Measurements from ENCODE around the gene CTSL. TPM values are rescaled to one million over a fixed set of nuclear protein-coding genes. Genes with fewer than 3 reads are reported as not detected.
A peak's percentile ranks its signal among the peaks of the same experiment; 100 is the strongest.

The CTSL gene
- total and polyA plus RNA-seq, 4 donors, result 73.1 to 174 (median 123) TPM

DNA sequence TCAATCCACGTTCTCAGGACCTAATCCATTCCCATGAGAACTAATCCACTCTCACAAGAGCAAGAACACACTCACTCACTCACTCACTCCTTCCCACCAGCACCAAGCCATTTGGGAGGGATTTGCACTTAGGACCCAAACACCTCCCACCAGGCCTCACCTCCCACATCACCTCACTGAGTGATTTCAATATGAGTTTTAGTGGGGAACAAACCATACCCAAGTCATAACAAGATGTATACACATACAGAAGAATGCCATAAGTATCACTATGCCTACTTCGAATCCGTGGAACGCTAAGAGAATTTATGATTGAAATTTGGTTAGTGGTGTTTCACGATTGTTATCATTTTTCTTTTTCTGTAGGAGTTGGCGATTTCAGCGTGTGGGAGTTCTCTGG lies 29.3 kb upstream of the CTSL start:
- intact Hi-C loops (cut with DNase I), result no loop called here
- H3K4me1 ChIP-seq (ENCODE audit: control insufficient read depth in 1 of 2, insufficient read depth in 2 of 2, low read length in 2 of 2), result no peaks in the 10 kb centered on the region
- H3K27me3 ChIP-seq (ENCODE audit: control insufficient read depth in 1 of 2, insufficient read depth in 2 of 2, low read length in 1 of 2), result no peaks in the 10 kb centered on the region
- H3K9me3 ChIP-seq (ENCODE audit: control insufficient read depth, low read length), result peaks cover 3% of the 10 kb centered on the region
- H3K36me3 ChIP-seq (ENCODE audit: control insufficient read depth in 1 of 2, insufficient read depth in 2 of 2, low read length in 1 of 2), result no peaks in the 10 kb centered on the region
- ATAC-seq (ENCODE audit: low FRiP score), result no peak
- 83 to 86% methylated on average over 7 of the region's 7 CpGs for WGBS, 2 donors
- no peak for DNase-seq
- H3K27ac ChIP-seq (ENCODE audit: low read depth in 1 of 2, low read length in 2 of 2), result no peak overlapping the region
- H3K4me3 ChIP-seq (ENCODE audit: low read length in 2 of 2), result no peak overlapping the region

DNA sequence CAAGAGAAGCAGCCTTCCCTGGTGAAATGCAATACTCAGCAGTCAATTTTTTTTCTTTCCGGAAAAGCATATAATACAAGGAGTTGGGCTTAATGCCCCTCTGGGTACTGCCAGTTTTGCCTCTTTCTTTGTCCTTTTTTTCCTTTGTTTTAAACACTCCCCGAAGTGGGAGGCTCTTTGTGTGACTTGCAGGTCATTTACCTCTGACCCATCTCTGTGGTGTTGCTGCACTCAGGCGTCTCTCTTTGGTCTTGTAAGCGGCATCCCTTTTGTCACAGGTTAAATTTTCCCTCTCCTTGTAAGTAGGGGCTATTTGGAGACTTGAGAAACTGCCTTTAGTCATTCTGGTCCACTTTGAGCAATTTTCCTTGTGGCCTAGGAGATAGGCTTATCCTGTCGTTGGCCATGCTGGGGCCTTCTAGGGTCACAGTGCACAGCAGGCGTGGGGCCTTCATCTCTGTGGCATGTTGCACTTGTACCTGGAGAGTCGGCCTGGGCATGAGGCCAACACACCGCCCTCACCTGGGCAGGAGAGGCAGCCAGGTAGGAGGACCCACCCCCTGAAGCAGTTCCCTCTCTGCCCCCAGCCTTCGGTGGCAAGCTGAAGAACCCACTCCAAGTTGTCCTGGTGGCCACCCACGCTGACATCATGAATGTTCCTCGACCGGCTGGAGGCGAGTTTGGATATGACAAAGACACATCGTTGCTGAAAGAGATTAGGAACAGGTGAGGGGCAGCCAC lies 27.7 kb upstream of the CTSL start:
- no peak overlapping the region for H3K4me3 ChIP-seq (ENCODE audit: low read length in 2 of 2)
- peaks cover 3% of the 10 kb centered on the region for H3K9me3 ChIP-seq (ENCODE audit: control insufficient read depth, low read length)
- H3K36me3 ChIP-seq (ENCODE audit: control insufficient read depth in 1 of 2, insufficient read depth in 2 of 2, low read length in 1 of 2), result no peaks in the 10 kb centered on the region
- H3K4me1 ChIP-seq (ENCODE audit: control insufficient read depth in 1 of 2, insufficient read depth in 2 of 2, low read length in 2 of 2), result no peaks in the 10 kb centered on the region
- H3K27ac ChIP-seq (ENCODE audit: low read depth in 1 of 2, low read length in 2 of 2), result no peak overlapping the region
- ATAC-seq (ENCODE audit: low FRiP score) (no peak), DNase-seq (peak in 1 of 2 donors; percentile 54)
- 93 to 94% methylated on average over 14 of the region's 14 CpGs for WGBS, 2 donors
- intact Hi-C loops (cut with DNase I), result no loop called here
- H3K27me3 ChIP-seq (ENCODE audit: control insufficient read depth in 1 of 2, insufficient read depth in 2 of 2, low read length in 1 of 2), result no peaks in the 10 kb centered on the region

DNA sequence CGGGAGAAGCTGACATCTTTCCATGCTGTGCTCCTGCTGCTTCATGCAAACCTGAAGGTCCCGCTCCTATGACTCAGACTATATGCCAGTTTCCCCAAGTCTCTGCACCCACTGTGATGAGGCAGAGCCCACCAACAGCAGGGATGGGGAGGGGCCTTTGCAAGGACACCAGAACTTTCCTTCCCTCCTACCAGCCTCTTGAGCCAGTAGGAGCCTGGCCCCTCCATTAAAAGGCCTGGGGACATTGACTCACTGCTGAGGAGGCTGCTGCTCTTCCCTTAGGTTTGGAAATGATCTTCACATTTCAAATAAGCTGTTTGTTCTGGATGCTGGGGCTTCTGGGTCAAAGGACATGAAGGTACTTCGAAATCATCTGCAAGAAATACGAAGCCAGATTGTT lies 26.1 kb upstream of the CTSL start:
- H3K27me3 ChIP-seq (ENCODE audit: control insufficient read depth in 1 of 2, insufficient read depth in 2 of 2, low read length in 1 of 2), result no peaks in the 10 kb centered on the region
- WGBS, 2 donors, result 93 to 98% methylated on average over 4 of the region's 4 CpGs
- H3K9me3 ChIP-seq (ENCODE audit: control insufficient read depth, low read length), result no peaks in the 10 kb centered on the region
- no peak overlapping the region for H3K27ac ChIP-seq (ENCODE audit: low read depth in 1 of 2, low read length in 2 of 2)
- intact Hi-C loops (cut with DNase I), result no loop called here
- DNase-seq (no peak), ATAC-seq (ENCODE audit: low FRiP score) (no peak)
- H3K4me1 ChIP-seq (ENCODE audit: control insufficient read depth in 1 of 2, insufficient read depth in 2 of 2, low read length in 2 of 2), result no peaks in the 10 kb centered on the region
- H3K4me3 ChIP-seq (ENCODE audit: low read length in 2 of 2), result no peak overlapping the region
- H3K36me3 ChIP-seq (ENCODE audit: control insufficient read depth in 1 of 2, insufficient read depth in 2 of 2, low read length in 1 of 2), result no peaks in the 10 kb centered on the region

DNA sequence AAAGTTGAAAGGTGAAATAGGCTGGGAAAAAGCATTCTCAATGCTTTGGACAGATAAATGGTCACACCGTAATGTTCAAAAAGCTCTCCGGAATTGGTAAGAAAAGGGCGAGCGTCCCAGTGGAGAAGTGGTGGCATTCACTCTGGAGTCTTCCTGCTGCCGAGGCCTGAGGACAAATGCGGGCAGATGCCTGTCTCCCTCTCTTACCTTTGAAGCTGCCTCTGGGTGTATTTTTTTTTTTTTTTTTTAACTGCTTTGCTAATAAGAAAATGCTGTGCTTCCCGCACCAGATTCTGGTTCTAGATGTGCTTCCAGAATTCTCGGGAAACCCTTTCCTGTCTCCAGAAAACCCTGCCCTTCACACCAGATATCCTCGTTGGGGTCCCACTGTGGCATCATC lies 24.4 kb upstream of the CTSL start:
- no peak for ATAC-seq (ENCODE audit: low FRiP score)
- Histone ChIP-seq H3K27me3 (ENCODE audit: control insufficient read depth in 1 of 2, insufficient read depth in 2 of 2, low read length in 1 of 2) (no peaks in the 10 kb centered on the region), H3K27ac (ENCODE audit: low read depth in 1 of 2, low read length in 2 of 2) (no peak overlapping the region), H3K4me1 (ENCODE audit: control insufficient read depth in 1 of 2, insufficient read depth in 2 of 2, low read length in 2 of 2) (no peaks in the 10 kb centered on the region), H3K36me3 (ENCODE audit: control insufficient read depth in 1 of 2, insufficient read depth in 2 of 2, low read length in 1 of 2) (no peaks in the 10 kb centered on the region), H3K4me3 (ENCODE audit: low read length in 2 of 2) (no peak overlapping the region), H3K9me3 (ENCODE audit: control insufficient read depth, low read length) (no peaks in the 10 kb centered on the region)
- no peak for DNase-seq
- intact Hi-C loops (cut with DNase I), result no loop called here
- 88 to 89% methylated on average over 9 of the region's 9 CpGs for WGBS, 2 donors

DNA sequence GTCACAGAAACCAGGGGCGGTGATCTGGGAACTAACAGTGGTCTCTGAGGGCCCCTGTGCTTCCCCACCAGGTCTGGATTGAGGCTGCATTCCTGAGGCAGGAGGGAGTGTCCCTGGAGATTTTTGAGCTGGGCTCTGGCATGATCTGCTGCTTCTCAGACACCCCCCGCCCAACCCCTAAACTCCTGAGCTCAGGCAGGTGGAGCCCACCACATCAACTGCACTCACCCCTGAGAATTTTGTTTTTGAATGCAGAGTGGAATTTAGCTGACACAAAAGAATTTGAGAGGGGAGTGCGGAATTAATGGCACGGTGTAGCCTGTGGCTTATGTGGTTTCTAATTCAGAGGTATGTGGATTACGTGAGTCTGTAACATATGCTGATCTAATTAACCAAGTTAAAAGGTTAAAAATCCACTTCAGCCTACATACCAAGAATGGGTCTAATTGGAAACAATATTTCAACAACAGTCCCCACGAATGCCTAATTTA lies 23.9 kb upstream of the CTSL start:
- ATAC-seq (ENCODE audit: low FRiP score) (no peak), DNase-seq (peak in 1 of 2 donors; percentile 44)
- H3K4me3 ChIP-seq (ENCODE audit: low read length in 2 of 2), result no peak overlapping the region
- WGBS, 2 donors, result 81 to 84% methylated on average over 6 of the region's 6 CpGs
- no peaks in the 10 kb centered on the region for H3K36me3 ChIP-seq (ENCODE audit: control insufficient read depth in 1 of 2, insufficient read depth in 2 of 2, low read length in 1 of 2)
- no peaks in the 10 kb centered on the region for H3K4me1 ChIP-seq (ENCODE audit: control insufficient read depth in 1 of 2, insufficient read depth in 2 of 2, low read length in 2 of 2)
- intact Hi-C loops (cut with DNase I), result no loop called here
- no peaks in the 10 kb centered on the region for H3K9me3 ChIP-seq (ENCODE audit: control insufficient read depth, low read length)
- no peaks in the 10 kb centered on the region for H3K27me3 ChIP-seq (ENCODE audit: control insufficient read depth in 1 of 2, insufficient read depth in 2 of 2, low read length in 1 of 2)
- no peak overlapping the region for H3K27ac ChIP-seq (ENCODE audit: low read depth in 1 of 2, low read length in 2 of 2)

DNA sequence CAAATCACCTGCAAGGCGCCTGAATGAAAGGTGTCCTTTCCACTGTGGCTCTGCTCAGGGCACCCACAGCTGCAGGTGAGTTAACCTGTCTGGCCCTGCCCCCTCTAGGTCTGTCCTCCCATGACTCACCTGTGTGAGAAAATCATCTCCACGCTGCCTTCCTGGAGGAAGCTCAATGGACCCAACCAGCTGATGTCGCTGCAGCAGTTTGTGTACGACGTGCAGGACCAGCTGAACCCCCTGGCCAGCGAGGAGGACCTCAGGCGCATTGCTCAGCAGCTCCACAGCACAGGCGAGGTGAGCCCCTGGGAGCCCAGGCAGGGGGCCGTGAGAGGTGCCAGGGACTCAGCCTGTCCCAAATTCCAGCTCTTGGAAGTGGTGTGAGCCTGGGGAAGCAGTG lies 23.0 kb upstream of the CTSL start:
- Histone ChIP-seq H3K4me3 (ENCODE audit: low read length in 2 of 2) (no peak overlapping the region), H3K27ac (ENCODE audit: low read depth in 1 of 2, low read length in 2 of 2) (no peak overlapping the region), H3K36me3 (ENCODE audit: control insufficient read depth in 1 of 2, insufficient read depth in 2 of 2, low read length in 1 of 2) (no peaks in the 10 kb centered on the region), H3K9me3 (ENCODE audit: control insufficient read depth, low read length) (no peaks in the 10 kb centered on the region), H3K27me3 (ENCODE audit: control insufficient read depth in 1 of 2, insufficient read depth in 2 of 2, low read length in 1 of 2) (no peaks in the 10 kb centered on the region), H3K4me1 (ENCODE audit: control insufficient read depth in 1 of 2, insufficient read depth in 2 of 2, low read length in 2 of 2) (no peaks in the 10 kb centered on the region)
- ATAC-seq (ENCODE audit: low FRiP score) (no peak), DNase-seq (peak in 1 of 2 donors; percentile 51)
- 91% methylated on average over 9 of the region's 9 CpGs for whole genome bisulfite sequencing, 2 donors
- intact Hi-C loops (cut with DNase I), result no loop called here

DNA sequence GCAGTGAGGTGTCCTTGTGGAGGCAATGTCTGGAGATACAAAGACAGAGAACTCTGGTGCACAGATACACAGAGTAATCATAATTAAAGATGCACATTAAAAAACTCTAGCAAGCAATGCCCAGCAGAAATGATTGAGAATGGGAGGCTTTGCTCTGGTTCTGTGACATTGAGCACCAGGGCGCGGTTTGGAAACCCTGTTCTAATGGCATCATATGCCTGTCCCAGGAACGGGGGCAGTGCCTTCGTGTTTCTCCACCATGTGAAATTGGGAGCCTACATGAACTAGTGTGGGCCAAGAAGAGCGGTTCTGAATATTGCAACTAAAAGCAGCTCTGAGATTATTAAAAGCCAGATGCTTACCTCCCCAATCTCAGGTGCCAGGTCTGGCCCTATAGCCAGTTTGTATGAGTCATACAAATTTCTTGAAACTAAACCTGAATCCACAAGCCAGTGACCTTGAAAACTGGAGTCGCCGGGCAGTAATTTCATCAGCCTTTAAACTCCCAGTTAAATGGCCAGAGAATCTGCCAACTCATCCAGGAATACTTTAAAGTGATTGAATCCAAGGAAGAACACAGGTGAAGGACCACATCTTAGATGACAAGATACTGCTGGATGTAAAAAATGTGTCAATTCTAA lies 22.2 kb upstream of the CTSL start:
- H3K36me3 ChIP-seq (ENCODE audit: control insufficient read depth in 1 of 2, insufficient read depth in 2 of 2, low read length in 1 of 2), result no peaks in the 10 kb centered on the region
- H3K27ac ChIP-seq (ENCODE audit: low read depth in 1 of 2, low read length in 2 of 2), result no peak overlapping the region
- DNase-seq (peak in 1 of 2 donors; percentile 59), ATAC-seq (ENCODE audit: low FRiP score) (no peak)
- H3K4me3 ChIP-seq (ENCODE audit: low read length in 2 of 2), result no peak overlapping the region
- no peaks in the 10 kb centered on the region for H3K4me1 ChIP-seq (ENCODE audit: control insufficient read depth in 1 of 2, insufficient read depth in 2 of 2, low read length in 2 of 2)
- H3K9me3 ChIP-seq (ENCODE audit: control insufficient read depth, low read length), result no peaks in the 10 kb centered on the region
- H3K27me3 ChIP-seq (ENCODE audit: control insufficient read depth in 1 of 2, insufficient read depth in 2 of 2, low read length in 1 of 2), result no peaks in the 10 kb centered on the region
- 81 to 95% methylated on average over 7 of the region's 7 CpGs for WGBS, 2 donors
- intact Hi-C loops (cut with DNase I), result no loop called here

DNA sequence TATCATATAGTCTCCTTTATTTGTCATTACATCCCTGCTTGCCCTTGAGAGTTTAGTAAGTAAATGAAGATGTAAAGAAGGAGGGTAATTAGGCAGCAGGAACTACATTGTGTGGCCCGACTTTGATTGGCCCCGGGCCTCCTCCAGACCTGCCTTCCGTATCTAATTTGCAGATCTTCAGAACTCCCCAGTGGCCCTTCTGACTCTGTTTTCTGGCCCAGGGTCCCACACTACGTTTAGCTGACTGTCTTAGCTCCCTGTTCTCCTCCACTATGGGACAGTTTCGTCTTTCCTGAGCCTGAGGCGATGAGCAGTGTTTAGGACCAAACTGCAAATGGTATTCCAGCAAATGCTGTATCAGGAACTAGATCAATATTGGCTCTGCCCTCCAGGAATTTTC lies 21.6 kb upstream of the CTSL start:
- H3K4me1 ChIP-seq (ENCODE audit: control insufficient read depth in 1 of 2, insufficient read depth in 2 of 2, low read length in 2 of 2), result no peaks in the 10 kb centered on the region
- WGBS, 2 donors, result 85 to 92% methylated on average over 6 of the region's 6 CpGs
- intact Hi-C loops (cut with DNase I), result no loop called here
- H3K36me3 ChIP-seq (ENCODE audit: control insufficient read depth in 1 of 2, insufficient read depth in 2 of 2, low read length in 1 of 2), result no peaks in the 10 kb centered on the region
- ATAC-seq (ENCODE audit: low FRiP score), result no peak
- H3K9me3 ChIP-seq (ENCODE audit: control insufficient read depth, low read length), result no peaks in the 10 kb centered on the region
- no peak for DNase-seq
- no peak overlapping the region for H3K4me3 ChIP-seq (ENCODE audit: low read length in 2 of 2)
- no peak overlapping the region for H3K27ac ChIP-seq (ENCODE audit: low read depth in 1 of 2, low read length in 2 of 2)
- H3K27me3 ChIP-seq (ENCODE audit: control insufficient read depth in 1 of 2, insufficient read depth in 2 of 2, low read length in 1 of 2), result no peaks in the 10 kb centered on the region
